Superior temporal gyrus (tissue), 1 donor: ENCODE measurements around the gene ELF3.
"Not testable (repeated sequence)": the region's sequence is repeated elsewhere in the genome, so short reads cannot be mapped to it uniquely, and the experiment has no call there.

Experiments used
- DNase-seq: peaks from one replicate; pipeline ENCODE4 v3.0.0-alpha.2; 2016; ENCODE audit errors: extremely low spot score

ELF3 gene

DNA sequence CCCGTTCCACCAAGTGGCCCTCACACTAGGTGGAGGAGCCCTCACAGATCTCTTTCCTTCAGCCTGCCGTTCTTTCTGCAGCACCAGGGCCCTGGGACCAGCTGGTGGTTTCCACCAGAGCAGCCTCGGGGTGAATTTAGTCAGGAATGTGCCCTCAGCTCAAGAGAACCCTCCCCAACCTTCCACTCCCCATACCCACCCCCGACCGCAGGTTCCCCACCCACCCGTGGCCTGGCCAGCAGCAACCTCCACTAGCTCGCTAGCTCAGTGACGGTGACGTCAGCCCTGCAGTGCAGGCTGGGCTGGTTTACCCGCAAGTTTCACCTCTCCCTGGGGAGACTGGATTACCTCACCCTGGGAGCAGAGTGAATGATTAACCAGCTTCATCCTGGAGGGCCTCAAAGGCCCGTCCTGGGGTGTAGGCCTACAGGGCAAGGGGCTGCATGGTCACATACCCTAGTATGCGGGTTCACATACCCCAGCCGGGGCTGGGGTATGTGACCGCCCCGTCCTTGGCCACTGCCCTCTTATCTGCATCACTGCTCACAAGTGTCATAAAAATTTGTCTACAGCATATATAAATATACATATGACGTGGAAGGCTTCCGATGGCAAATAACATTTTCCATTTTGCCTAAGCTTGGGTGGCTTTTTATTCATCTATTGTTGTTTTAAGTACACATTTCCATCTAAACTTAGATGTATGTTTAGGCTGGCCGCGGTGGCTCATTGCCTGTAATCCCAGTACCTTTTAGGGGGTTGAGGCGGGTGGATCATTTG is 24.5 kb downstream of the ELF3 start:
- DNase-seq: no peak

DNA sequence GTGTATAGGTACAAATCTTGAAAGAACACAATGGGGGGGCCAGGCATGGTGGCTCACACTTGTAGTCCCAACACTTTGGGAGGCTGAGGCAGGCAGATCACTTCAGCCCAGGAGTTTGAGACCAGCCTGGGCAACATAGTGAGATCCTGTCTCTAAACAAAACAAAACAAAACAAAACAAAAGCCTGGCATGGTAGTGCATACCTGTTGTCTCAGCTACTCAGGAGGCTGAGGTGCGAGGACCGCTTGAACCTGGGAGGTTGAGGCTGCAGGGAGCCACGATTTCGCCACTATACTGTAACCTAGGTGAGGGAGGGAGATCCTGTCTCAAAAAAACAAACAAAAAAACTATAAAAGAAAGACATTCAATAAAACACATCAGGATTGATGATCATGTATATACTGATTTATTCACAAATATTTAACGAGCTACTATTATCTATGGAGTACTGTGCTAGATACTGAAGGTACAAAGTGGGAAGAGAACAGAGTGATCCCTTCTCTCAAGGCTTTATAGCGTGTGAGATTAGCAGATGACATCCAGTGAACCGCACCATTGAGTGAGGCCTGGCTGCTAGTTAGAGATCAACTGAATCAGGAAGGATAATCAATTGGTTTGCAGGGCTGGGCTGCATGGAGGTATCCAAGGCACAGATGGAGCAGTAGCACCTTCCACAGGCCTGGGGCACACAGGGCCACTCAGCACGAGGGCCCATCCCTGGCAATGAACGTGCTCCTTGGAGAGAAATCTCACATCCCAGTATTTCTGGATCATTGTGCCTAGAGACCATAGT is 26.4 kb downstream of the ELF3 start:
- DNase-seq: no peak

DNA sequence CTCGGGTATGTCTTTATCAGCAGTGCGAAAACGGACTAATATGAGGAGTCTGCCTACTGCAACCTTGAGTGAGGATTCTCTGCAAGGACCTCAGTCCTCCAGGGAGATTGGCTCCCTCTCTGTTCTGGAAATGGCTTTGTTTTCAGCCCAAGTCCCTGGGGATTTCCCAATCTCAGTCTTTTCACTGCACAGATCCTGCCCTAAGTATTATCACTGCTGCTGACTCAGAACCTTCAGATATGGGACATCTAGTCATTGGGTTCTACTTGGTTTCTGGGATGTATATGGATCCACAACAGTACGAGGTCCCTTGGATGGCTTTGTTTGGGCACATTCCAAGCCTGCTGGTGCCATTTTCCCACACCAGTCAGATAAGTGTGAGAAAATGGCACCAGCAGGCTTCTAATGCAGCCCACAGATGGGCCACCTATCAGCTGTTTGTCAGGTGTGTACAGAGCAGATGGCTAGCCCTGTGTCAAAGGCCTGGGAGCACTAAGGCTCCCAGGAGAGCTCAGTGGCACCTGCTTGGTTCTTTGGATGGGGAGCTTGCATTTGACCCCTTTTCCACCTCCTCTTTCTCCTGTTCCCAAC is 27.4 kb downstream of the ELF3 start:
- no peak for DNase-seq

DNA sequence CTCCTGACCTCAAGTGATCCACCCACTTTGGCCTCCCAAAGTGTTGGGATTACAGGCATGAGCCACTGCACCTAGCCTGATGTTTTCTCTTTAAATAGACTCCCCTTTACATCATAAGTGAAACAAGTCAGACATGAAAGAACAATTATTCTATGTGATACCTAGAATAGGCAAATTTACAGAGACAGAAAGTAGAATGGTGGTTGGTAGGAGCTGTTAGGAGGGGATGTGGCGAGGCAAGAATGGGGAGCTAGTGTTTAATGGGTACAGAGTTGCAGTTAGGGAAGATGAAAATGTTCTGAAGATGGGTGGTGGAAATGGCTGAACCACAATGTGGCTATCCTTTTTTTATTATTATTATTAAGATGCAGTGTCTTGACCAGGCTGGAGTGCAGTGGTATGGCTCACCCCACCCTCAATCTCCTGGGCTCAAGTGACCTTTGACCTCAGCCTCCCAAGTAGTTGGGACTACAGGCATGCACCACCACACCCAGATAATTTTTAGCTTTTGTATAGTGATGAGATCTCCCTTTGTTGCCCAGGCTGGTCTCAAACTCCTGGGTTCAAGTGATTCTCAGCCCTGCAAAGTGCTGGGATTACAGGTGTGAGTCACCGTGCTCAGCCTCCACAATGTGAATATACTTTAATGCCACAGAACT is 28.4 kb downstream of the ELF3 start:
- DNase-seq: no peak

DNA sequence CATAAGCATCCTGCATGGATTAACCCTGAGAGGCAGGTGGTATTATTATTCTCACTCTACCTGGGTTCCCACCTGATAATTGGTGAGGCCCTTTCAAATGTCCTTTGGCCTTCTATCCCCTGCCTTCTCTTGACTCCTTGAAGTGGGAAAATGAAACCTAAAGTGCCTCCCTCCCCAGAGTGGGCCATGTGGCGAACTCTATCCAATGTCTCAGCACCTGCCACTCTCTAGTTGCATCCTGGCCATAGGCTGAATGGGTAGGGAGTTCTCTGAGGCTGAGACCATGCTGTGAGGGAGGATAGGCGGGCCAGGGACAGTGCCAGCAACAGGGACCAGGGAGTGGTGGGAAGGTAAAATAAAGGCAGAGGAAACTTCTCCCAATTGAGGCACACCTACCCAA is 35.3 kb downstream of the ELF3 start:
- DNase-seq: no peak

DNA sequence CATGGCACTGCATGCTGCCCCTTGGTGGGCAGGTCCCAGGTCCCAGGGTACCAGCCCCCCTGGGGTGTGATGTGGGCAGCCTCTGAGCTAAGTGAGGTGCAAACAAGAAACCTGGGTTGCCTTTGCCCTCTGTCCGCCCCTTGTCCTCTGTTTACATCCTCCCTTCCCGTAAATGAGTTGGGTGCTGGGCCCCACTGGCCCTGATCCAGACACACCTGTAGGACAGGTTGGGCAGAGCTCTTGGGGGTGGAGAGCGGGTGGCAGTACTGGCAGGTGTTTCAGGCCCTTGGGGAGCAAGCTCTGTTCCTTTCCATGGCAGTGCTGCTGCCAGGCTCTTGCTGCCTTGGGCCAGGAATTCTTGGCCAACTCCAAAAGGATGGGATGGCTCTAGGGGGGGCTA is 35.8 kb downstream of the ELF3 start:
- DNase-seq: no peak

DNA sequence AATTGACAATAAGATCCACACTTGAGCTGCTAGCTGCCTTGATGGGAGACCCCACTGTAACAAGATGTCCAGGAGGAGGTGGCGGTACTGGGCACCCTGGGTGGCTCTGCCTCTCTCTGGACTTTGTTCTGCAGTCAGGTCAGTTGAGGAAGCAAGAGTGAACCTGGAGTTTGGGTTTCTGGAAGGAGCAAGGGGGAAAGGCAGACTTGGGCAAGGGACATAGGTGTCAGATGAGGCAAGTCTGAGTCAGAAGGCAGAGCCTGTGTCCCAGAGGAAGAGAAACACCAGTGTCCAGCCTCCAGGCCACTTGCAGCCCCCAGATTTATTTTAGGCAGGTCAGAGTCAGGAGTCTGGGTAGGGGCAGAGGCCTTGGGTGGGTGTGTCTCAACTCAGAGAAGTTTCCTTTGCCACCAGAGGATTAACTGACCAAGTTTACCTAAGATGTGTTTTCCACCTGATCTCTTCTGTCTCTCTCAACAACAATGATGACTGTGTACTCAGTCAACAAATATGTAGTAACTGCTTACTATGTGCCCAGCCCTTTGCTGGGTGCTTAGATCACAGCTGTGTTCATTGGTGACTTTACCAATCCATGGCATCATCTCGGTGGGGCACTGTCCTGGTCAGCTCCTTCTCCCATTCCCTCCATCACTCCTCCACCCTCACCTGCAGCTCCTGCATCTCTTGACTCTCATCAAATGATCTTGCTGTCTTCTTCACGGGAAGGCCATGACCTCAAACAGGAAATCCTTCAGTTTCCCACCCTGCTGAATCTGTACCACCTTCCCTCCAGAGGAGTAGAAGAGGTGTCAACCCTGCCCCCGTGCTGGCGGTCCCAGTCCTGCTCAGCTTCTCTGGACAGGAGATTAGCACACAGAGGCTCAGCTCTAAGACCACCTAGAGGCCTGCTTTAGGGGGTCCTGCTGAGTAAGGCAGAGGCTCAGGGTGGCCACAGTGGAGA is 36.6 kb downstream of the ELF3 start:
- no peak for DNase-seq

DNA sequence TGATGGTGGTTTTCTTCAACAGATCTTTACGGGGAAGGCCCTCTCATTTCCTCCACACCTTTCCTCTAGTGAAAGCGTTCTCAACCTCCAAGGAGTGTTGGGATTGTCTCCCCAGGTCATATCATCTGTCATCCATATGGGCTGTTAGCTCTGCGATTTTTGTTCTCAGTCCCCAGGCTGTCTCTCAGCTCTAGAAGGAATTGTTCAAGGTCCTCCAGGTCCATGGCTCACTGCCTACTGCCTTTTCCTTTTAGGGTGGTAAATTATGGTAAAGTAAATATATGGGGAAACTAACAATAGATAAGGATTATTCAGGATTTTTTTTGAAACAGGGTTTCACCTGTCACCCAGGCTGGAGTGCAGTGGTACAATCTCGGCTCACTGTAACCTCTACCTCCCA is 37.6 kb downstream of the ELF3 start:
- no peak for DNase-seq

DNA sequence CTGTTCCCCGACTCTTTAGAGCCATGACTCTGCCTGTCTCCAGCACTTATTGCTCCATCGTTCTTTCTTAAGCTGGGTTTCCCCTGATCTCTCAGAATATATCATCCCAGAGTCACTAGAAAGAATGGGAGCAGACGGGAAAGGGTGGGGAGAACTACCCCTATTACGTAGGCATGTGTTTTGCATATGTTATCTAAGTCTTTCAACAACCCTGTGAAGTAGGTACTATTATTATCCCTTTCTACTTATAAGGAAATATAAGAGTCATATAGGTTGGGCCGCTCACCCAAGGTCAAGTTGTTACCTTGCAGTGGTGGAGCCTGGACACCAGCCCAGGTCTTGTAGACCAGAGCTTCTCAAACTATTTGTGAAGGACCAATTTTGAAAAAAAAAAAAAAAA is 38.7 kb downstream of the ELF3 start:
- no peak for DNase-seq

DNA sequence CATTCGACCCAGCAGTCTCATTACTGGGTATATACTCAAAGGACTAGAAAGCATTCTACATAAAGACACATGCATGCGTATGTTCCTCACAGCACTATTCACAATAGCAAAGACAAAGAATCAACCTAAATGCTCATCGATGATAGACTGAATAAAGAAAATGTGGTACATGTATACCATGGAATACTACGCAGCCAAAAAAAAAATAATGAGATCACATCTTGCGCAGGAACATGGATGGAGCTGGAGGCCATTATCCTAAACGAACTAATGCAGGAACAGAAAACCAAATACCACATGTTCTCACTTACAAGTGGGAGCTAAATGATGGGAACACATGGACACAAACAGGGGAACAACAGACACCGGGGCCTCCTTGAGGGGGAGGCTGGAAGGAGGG is 43.7 kb downstream of the ELF3 start:
- DNase-seq: no peak

DNA sequence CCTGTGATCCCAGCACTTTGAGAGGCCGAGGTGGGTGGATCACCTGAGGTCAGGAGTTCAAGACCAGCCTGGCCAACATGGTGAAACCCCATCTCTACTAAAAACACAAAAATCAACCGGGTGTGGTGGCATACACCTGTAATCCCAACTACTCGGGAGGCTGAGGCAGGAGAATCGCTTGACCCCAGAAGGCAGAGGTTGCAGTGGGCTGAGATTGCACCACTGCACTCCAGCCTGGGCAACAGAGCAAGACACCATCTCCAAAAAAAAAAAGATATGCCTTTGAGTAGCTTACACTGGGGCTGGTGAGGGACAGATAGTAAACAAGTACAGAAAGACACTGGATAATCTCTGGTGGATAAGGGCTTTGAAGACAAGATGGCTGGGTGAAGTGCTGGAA is 44.3 kb downstream of the ELF3 start:
- not testable (repeated sequence) for DNase-seq

DNA sequence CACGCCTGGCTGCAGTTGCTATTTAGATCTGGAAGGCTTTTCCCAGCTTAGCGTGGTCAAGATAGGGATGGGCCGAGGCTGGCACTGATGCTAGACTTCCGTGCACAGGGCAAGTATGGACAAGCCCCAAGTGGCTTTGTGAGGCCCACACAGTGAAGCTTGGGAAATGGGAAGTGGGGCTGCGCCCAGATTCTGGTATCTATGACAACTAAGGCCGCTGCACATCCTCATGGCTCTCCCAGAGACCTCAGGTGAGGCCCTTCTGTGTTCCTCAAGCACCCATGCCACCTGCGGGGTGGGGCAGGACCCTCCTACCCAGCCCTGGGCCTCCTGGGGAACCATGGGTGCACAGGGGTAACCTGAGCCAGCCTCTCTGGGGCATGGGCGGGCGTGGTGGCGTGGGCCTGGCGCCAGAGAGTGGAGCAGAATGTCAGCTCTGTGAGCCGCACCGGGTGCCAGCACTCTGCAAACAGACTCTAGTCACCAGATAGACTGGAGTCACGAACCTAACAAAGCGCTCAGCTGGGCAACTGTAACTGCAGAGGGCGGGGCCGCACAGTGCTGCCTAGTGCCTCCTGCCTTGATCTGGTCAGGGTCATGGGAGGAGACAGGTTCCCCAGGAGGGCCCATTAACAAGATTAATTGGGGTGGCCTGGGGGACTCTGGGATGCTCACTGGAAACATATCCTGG is 46.4 kb downstream of the ELF3 start:
- no peak for DNase-seq

DNA sequence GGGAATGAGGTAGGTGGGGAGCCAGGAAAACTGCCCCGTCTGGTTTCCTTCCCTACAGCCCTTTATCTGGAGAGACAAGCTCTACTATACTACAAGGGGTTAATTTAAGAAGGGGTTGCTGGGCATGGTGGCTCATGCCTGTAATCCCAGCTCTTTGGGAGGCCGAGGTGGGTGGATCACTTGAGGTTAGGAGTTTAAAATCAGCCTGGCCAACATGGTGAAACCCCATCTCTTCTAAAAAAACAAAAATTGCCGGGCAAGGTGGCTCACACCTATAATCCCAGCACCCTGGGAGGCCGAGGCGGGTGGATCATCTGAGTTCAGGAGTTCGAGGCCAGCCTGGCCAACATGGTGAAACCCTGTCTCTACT is 46.9 kb downstream of the ELF3 start:
- DNase-seq: not testable (repeated sequence)

DNA sequence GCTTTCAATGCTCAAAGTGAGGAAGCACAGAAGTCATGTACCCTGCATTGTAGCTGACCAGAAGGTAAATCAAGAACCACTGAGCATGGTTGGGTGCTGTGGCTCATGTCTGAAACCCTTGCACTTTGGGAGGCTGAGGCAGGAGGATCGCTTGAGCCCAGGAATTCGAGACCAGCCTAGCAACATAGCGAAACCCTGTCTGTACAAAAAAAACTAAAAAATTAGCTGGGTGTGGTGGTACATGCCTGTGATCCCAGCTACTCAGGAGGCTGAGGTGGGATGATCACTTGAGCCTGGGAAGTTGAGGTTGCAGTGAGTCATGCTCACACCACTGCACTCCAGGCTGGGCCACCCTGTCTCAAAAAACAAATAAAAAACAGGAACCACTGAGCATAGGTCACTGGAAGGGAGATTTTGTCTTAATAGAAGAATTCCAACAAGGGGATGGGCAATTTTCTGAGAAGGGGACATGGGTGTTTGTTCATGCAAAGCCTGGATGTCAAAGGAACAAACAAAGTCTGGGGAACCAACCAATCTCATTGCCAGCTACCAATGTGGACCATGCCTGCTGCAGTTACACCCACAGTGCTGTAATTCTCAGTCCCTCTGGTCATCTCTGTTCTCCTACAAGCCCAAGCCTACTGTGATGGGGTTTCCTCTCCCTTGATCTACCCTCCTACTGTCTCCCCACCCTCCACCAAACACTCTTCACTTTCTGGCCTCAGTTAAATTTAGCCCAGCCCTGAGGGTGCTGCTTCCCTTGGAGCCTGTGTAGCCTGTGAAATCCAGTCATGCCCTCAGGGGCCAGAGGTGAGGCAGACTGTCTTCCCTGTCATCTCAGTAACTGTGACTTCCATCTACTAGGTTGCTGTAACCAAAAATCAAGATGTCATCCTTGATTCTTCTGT is 47.9 kb downstream of the ELF3 start:
- DNase-seq: no peak

DNA sequence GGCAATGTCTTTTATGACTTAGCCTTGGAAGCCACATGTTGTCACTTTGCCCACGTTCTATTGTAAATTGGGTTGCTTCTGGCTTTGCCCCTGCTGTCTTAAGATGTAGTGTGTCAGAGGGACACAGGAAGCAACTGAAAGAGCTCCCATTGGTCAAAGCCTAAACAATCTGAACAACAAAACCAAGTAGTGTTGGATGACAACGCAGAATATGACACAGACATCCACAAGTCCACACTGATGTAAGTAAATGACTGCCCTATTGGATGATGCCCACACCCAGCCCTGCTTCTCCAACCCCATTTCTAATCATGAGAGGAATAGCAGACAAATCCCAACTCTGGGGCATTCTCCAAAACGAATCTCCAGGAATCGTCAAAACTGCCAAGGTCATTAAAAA is 50.7 kb downstream of the ELF3 start:
- DNase-seq: no peak

DNA sequence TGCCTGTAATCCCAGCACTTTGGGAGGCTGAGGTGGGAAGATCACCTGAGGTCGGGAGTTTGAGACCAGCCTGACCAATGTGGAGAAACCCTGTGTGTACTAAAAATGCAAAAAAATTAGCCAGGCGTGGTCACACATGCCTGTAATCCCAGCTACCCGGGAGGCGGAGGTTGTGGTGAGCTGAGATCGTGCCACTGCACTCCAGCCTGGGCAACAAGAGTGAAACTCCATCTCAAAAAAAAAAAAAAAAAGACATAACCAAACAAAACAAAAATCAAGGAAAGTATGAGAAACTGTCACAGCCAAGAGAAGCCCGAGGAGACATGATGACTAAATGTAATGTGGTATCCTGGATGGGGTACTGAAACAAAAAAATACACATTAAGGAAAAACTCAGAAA is 51.4 kb downstream of the ELF3 start:
- not testable (repeated sequence) for DNase-seq

DNA sequence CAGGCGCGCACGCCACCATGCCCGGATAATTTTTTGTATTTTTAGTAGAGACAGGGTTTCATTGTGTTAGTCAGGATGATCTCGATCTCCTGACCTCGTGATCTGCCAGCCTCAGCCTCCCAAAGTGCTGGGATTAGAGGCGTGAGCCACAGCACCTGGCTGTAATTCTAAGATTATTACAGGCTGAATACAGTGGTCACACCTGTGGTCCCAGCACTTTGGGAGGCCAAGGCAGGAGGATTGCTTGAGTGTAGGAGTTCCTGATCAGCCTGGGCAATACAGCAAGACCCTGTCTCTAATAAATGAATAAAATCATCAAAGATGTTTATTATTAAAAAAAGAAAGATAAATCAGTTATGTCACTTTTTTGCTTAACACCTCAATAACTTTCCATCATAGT is 52.2 kb downstream of the ELF3 start:
- not testable (repeated sequence) for DNase-seq

DNA sequence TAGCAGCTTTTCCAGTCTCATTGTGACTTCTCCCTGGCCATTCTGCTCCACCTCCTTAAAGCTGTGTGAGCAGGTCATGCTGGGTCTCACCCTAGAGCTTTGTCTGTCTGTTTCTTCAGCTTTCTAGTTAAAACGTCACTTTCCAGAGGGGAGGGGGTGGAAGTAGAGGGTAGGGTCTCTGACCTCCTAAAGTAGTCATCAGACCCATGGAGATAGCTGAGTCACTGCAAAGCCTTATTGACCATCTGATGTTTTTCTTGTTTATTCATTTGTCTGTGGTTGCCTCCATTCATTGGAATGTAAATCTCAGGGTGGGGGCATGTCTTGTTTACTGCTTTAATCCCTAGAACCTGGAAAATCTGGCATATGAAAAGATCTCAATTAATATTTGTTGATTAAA is 52.7 kb downstream of the ELF3 start:
- no peak for DNase-seq

DNA sequence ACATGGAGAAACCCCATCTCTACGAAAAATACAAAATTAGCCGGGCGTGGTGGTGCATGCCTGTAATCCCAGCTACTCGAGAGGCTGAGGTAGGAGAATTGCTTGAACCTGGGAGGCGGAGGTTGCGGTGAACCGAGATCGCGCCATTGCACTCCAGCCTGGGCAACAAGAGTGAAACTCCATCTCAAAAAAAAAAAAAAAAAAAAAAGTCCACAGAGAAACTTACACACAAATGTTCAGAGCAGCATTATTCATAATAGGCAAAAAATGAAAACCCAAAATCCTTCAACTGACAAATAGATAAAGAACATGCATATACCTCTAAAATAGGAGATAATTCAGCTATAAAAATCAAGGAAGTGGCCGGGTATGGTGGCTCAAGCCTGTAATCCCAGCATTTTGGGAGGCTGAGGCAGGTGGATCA is 54.5 kb downstream of the ELF3 start:
- not testable (repeated sequence) for DNase-seq
